H9 (cell line): Measurements from ENCODE around the gene PRPF40B. TPM values are rescaled to one million over a fixed set of nuclear protein-coding genes. Genes with fewer than 3 reads are reported as not detected.

Experiments
- DNase-seq: peaks from one replicate; pipeline ENCODE4 v3.0.0-alpha.2; 2017
- H2AFZ ChIP-seq: one replicate; pipeline ENCODE4 v1.6.1; 2013; ENCODE audit warnings: mild to moderate bottlenecking, low read length, control low read depth, moderate library complexity
- H2AK5ac ChIP-seq: 2 replicates; pipeline ENCODE4 v1.6.1; 2013; ENCODE audit warnings: low read length, control low read depth, mixed read lengths; ENCODE audit not compliant: insufficient read length
- H2BK120ac ChIP-seq: one replicate; pipeline ENCODE4 v1.6.1; 2013; ENCODE audit warnings: low read depth, mild to moderate bottlenecking, low read length, control low read depth, inconsistent platforms; ENCODE audit not compliant: poor library complexity, severe bottlenecking
- H2BK12ac ChIP-seq: 2 replicates; pipeline ENCODE4 v1.6.1; 2013; ENCODE audit warnings: low read length, control low read depth, mixed read lengths, low read depth; ENCODE audit not compliant: insufficient read length
- H2BK15ac ChIP-seq: 2 replicates; pipeline ENCODE4 v1.6.1; 2013; ENCODE audit warnings: low read depth, low read length, control low read depth
- H2BK20ac ChIP-seq: one replicate; pipeline ENCODE4 v1.6.1; 2013; ENCODE audit warnings: low read depth, mild to moderate bottlenecking, low read length, control low read depth, inconsistent platforms; ENCODE audit not compliant: poor library complexity, severe bottlenecking
- H2BK5ac ChIP-seq: 2 replicates; pipeline ENCODE4 v1.6.1; 2013; ENCODE audit warnings: low read length, control low read depth, mixed read lengths; ENCODE audit not compliant: insufficient read length
- H3K14ac ChIP-seq: 2 replicates; pipeline ENCODE4 v1.6.1; 2013; ENCODE audit warnings: low read length, control low read depth; ENCODE audit not compliant: insufficient read depth
- H3K18ac ChIP-seq: 2 replicates; pipeline ENCODE4 v1.6.1; 2013; ENCODE audit warnings: low read depth, mild to moderate bottlenecking, mixed read lengths, low read length, control low read depth; ENCODE audit not compliant: insufficient read length
- H3K23ac ChIP-seq: 2 replicates; pipeline ENCODE4 v1.6.1; 2013; ENCODE audit warnings: low read length, control low read depth, mixed read lengths, low read depth; ENCODE audit not compliant: insufficient read length
- H3K23me2 ChIP-seq: 2 replicates; pipeline ENCODE4 v1.6.1; 2013; ENCODE audit warnings: low read depth, mild to moderate bottlenecking, mixed read lengths, low read length, control low read depth; ENCODE audit not compliant: insufficient read length, poor library complexity, severe bottlenecking
- H3K27ac ChIP-seq: 2 replicates; pipeline ENCODE4 v1.5.1; 2013; ENCODE audit warnings: low read length, control low read depth, mixed read lengths, low read depth; ENCODE audit not compliant: insufficient read length
- H3K27me3 ChIP-seq: 2 replicates; pipeline ENCODE4 v1.6.1; 2013; ENCODE audit warnings: low read length, control low read depth, inconsistent platforms; ENCODE audit not compliant: insufficient read depth
- H3K4ac ChIP-seq: 2 replicates; pipeline ENCODE4 v1.6.1; 2013; ENCODE audit warnings: low read depth, mild to moderate bottlenecking, control low read depth, inconsistent platforms, low read length, moderate library complexity
- H3K4me1 ChIP-seq: 2 replicates; pipeline ENCODE4 v1.6.1; 2013; ENCODE audit warnings: low read length, control low read depth, inconsistent platforms; ENCODE audit not compliant: insufficient read depth
- H3K4me2 ChIP-seq: 2 replicates; pipeline ENCODE4 v1.6.1; 2013; ENCODE audit warnings: low read length, control low read depth, mixed read lengths; ENCODE audit not compliant: insufficient read length, insufficient read depth
- H3K56ac ChIP-seq: 2 replicates; pipeline ENCODE4 v1.6.1; 2013; ENCODE audit warnings: low read depth, mild to moderate bottlenecking, mixed read lengths, low read length, control low read depth; ENCODE audit not compliant: insufficient read length
- H3K79me1 ChIP-seq: 2 replicates; pipeline ENCODE4 v1.6.1; 2013; ENCODE audit warnings: low read depth, mild to moderate bottlenecking, moderate library complexity, low read length, control low read depth, inconsistent platforms; ENCODE audit not compliant: insufficient read depth, poor library complexity, severe bottlenecking
- H3K79me2 ChIP-seq: 2 replicates; pipeline ENCODE4 v1.6.1; 2013; ENCODE audit warnings: low read length, control low read depth, inconsistent platforms; ENCODE audit not compliant: insufficient read depth
- H3K9ac ChIP-seq: 2 replicates; pipeline ENCODE4 v1.6.1; 2013; ENCODE audit warnings: low read length, control low read depth, mixed read lengths; ENCODE audit not compliant: insufficient read length; ENCODE audit errors: extremely low read depth
- H3K9me3 ChIP-seq: one replicate; pipeline ENCODE4 v1.6.1; 2013; ENCODE audit warnings: low read depth, low read length, inconsistent platforms; ENCODE audit not compliant: control insufficient read depth
- H3T11ph ChIP-seq: one replicate; pipeline ENCODE4 v1.6.1; 2013; ENCODE audit warnings: mild to moderate bottlenecking, low read length, control low read depth, inconsistent platforms
- H4K20me1 ChIP-seq: one replicate; pipeline ENCODE4 v1.6.1; 2013; ENCODE audit not compliant: control insufficient read depth, insufficient read length, insufficient read depth
- H4K5ac ChIP-seq: 2 replicates; pipeline ENCODE4 v1.6.1; 2013; ENCODE audit warnings: low read depth, mild to moderate bottlenecking, mixed read lengths, low read length, control low read depth; ENCODE audit not compliant: insufficient read length
- H4K8ac ChIP-seq: replicated peaks from 2 replicates; pipeline ENCODE4 v1.6.1; 2013; ENCODE audit warnings: low read length, control low read depth, mixed read lengths, low read depth; ENCODE audit not compliant: insufficient read length
- H4K91ac ChIP-seq: 2 replicates; pipeline ENCODE4 v1.6.1; 2013; ENCODE audit warnings: low read depth, mild to moderate bottlenecking, moderate library complexity, mixed read lengths, low read length, control low read depth; ENCODE audit not compliant: insufficient read length
- H3K27ac Mint-ChIP-seq, 3 experiments: 2 replicates in 2 of 3; 3 replicates in 1 of 3; pipeline ENCODE4 v1.8.0; 2020 to 2021; ENCODE audit warnings: mixed read lengths in 3 of 3, mild to moderate bottlenecking in 1 of 3, moderate library complexity in 1 of 3
- H3K27me3 Mint-ChIP-seq: 2 replicates; pipeline ENCODE4 v1.8.0; 2021; ENCODE audit warnings: low read depth, mild to moderate bottlenecking, moderate library complexity, mixed read lengths
- H3K36me3 Mint-ChIP-seq, 3 experiments: 2 replicates in 2 of 3; 3 replicates in 1 of 3; pipeline ENCODE4 v1.8.0; 2020 to 2021; ENCODE audit warnings: low read depth in 3 of 3, mixed read lengths in 3 of 3; ENCODE audit not compliant: insufficient read depth in 1 of 3
- H3K4me1 Mint-ChIP-seq, 2 experiments: 2 replicates each; pipeline ENCODE4 v1.8.0; 2020; ENCODE audit warnings: mixed read lengths in 2 of 2
- H3K4me3 Mint-ChIP-seq, 2 experiments: 2 replicates in 1 of 2; 3 replicates in 1 of 2; pipeline ENCODE4 v1.8.0; 2020 to 2021; ENCODE audit warnings: mild to moderate bottlenecking in 2 of 2, mixed read lengths in 2 of 2, moderate library complexity in 1 of 2
- H3K9me3 Mint-ChIP-seq, 2 experiments: 2 replicates in 1 of 2; 3 replicates in 1 of 2; pipeline ENCODE4 v1.8.0; 2020; ENCODE audit warnings: mild to moderate bottlenecking in 2 of 2, mixed read lengths in 2 of 2, moderate library complexity in 1 of 2
- CTCF ChIP-seq: fragments of 200-600 bp; sonication (generic); conservative IDR thresholded peaks from 3 replicates; pipeline ENCODE4 v1.8.0; 2021; ENCODE audit warnings: antibody characterized with exemption, mild to moderate bottlenecking
- WGBS: extraction: QIAGEN DNeasy Blood & Tissue Kit; methylation state at CpG from one replicate; pipeline ENCODE4 v1.1.7; 2013; ENCODE audit warnings: missing lambda C conversion rate, low lambda C conversion rate, mixed read lengths; ENCODE audit not compliant: insufficient read length; ENCODE audit errors: extremely low coverage; 5-methylcytosine and 5-hydroxymethylcytosine counted together
- total RNA-seq: library from RNA; stranded (reverse); gene quantifications from 2 replicates; pipeline ENCODE4 v1.2.1, GENCODE V29; 2021

Gene PRPF40B
- total RNA-seq, 1 experiment from 2014 or later, result 19.0 TPM

- WGBS, result no CpG with 5 or more reads among the region's 6 CpGs
- H3K9me3 ChIP-seq, result no peaks in the 10 kb centered on the region
- H3K4me3 Mint-ChIP-seq, result no peak overlapping the region
- no peaks in the 10 kb centered on the region for H3K79me1 ChIP-seq
- no peak overlapping the region for H3K9ac ChIP-seq
- no peak overlapping the region for H4K91ac ChIP-seq
- H2BK5ac ChIP-seq, result no peak overlapping the region
- H4K20me1 ChIP-seq, result no peaks in the 10 kb centered on the region
- peaks cover 3 to 24% (median 12%) of the 10 kb centered on the region in 3 experiments; a peak in 6 of 7 replicates for H3K36me3 Mint-ChIP-seq
- no peaks in the 10 kb centered on the region for H3K79me2 ChIP-seq
- H3K27me3 ChIP-seq, result no peaks in the 10 kb centered on the region
- DNase-seq, result no peak
- no peak overlapping the region for H2BK20ac ChIP-seq
- H2BK120ac ChIP-seq, result no peak overlapping the region
- no peak overlapping the region for H3K18ac ChIP-seq
- no peak overlapping the region for H3K23ac ChIP-seq
- H2AK5ac ChIP-seq, result no peak overlapping the region
- H2AFZ ChIP-seq, result no peak overlapping the region
- H3T11ph ChIP-seq, result no peak overlapping the region
- no peak overlapping the region for H3K4me2 ChIP-seq
- H2BK15ac ChIP-seq, result no peak overlapping the region
- no peaks in the 10 kb centered on the region for H3K4me1 ChIP-seq
- no peaks in the 10 kb centered on the region for H3K9me3 Mint-ChIP-seq
- H3K14ac ChIP-seq, result no peak overlapping the region
- H3K23me2 ChIP-seq, result no peaks in the 10 kb centered on the region
- no peak overlapping the region for H4K5ac ChIP-seq
- H4K8ac ChIP-seq, result no peak overlapping the region
- H3K56ac ChIP-seq, result no peak overlapping the region
- H3K4ac ChIP-seq, result no peak overlapping the region
- H3K4me1 Mint-ChIP-seq, result peaks cover 0 to 6% of the 10 kb centered on the region in 2 experiments; a peak in 2 of 4 replicates
- H3K27me3 Mint-ChIP-seq, result no peaks in the 10 kb centered on the region; the same call in none of the 2 replicates
- H3K27ac ChIP-seq, result no peak overlapping the region
- no peak overlapping the region for H2BK12ac ChIP-seq
- H3K27ac Mint-ChIP-seq, result no peak overlapping the region; a peak in 2 of 7 replicates
- TF ChIP-seq CTCF, result peak; percentile 35; the same call in 2 of the 3 replicates
Observed at GRCh38 chr12:49631336-49631907, 8.1 kb downstream of the PRPF40B start.
